HCT116 (cell line): Measurements from ENCODE around the gene FBXO31.

Experiments
- POLR2A ChIP-seq: IDR thresholded peaks from 2 replicates; pipeline ENCODE4 v1.7.0; 2011; ENCODE audit warnings: borderline replicate concordance; ENCODE audit not compliant: insufficient read depth, insufficient read length; ENCODE audit errors: extremely low read depth
- POLR2AphosphoS5 ChIP-seq: IDR thresholded peaks from 2 replicates; pipeline ENCODE4 v1.6.1; 2011; ENCODE audit warnings: mild to moderate bottlenecking, low read depth, low read length, moderate library complexity
- SIN3A ChIP-seq: IDR thresholded peaks from 2 replicates; pipeline ENCODE4 v1.6.1; 2012; ENCODE audit warnings: low read depth
- TF ChIP-seq, protein P1 (sequence below), 3 experiments: fragments of 200-600 bp in 1 of 3; sonication (generic) in 1 of 3; IDR thresholded peaks in 2 of 3; conservative IDR thresholded peaks in 1 of 3; 2 replicates each; pipeline ENCODE4 v1.5.1; 2012 to 2017; ENCODE audit warnings: low read depth in 2 of 3, low read length in 2 of 3, antibody characterized with exemption in 1 of 3, borderline replicate concordance in 1 of 3, control low read depth in 1 of 3, mild to moderate bottlenecking in 1 of 3, mixed read lengths in 1 of 3, mixed run types in 1 of 3, moderate library complexity in 1 of 3; ENCODE audit not compliant: insufficient read depth in 1 of 3

DNA sequence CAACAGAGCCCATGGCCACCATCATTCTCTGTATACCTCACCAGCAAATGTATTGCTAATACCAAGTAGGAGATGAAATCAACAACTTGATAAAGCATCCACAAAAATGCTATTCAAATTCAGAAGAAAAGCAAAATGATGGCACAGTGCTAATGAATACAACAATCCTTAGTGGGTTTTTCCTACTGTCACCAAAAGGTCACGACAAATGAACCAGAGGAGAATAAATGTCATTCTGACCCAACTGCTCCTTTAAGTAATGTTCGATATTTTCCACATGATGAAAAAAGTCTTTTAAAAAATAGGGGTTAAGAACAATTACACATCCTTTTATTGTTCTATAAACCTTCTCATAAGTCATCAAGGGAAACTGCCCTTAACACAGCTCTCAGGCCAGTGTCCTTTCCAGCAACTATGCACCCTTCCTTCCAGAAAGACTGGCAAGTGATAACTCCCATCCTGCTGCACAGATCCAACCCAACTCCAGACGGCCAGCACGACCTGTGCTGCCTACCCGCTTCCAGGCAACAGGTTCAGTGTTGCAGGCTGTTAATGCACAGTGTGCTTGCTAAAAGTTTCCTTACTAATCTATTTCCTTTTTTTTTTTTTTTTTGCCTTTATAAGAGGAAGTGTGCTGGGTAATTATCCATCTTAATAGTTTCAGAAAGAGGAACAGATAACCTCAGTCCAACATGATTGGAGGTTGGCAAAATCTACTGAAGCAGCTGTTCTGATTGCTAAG, 15.4 kb downstream of the FBXO31 start:
- TF ChIP-seq SIN3A, result no peak
- no peak for TF ChIP-seq POLR2AphosphoS5
- TF ChIP-seq, protein P1, sequence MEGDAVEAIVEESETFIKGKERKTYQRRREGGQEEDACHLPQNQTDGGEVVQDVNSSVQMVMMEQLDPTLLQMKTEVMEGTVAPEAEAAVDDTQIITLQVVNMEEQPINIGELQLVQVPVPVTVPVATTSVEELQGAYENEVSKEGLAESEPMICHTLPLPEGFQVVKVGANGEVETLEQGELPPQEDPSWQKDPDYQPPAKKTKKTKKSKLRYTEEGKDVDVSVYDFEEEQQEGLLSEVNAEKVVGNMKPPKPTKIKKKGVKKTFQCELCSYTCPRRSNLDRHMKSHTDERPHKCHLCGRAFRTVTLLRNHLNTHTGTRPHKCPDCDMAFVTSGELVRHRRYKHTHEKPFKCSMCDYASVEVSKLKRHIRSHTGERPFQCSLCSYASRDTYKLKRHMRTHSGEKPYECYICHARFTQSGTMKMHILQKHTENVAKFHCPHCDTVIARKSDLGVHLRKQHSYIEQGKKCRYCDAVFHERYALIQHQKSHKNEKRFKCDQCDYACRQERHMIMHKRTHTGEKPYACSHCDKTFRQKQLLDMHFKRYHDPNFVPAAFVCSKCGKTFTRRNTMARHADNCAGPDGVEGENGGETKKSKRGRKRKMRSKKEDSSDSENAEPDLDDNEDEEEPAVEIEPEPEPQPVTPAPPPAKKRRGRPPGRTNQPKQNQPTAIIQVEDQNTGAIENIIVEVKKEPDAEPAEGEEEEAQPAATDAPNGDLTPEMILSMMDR (IDR thresholded peaks at IDR 0.05 in 2 of 3, conservative IDR thresholded peaks at IDR 0.05 in 1 of 3; ENCODE audit: borderline replicate concordance in 1 of 3, insufficient read depth in 1 of 3, low read depth in 2 of 3, low read length in 2 of 3), result no peak
- no peak for TF ChIP-seq POLR2A
